Gastrocnemius medialis (tissue), 4 donors: ENCODE data around the gene SCGN. TPM values are rescaled to one million over a fixed set of nuclear protein-coding genes. Genes with fewer than 3 reads are reported as not detected.

Source experiments
- ATAC-seq, 2 donors: fragments of 150-250 bp; one replicate each; pipeline ENCODE4 v1.9.1; 2016
- DNase-seq, 2 donors: peaks; one replicate each; pipeline ENCODE4 v3.0.0-alpha.2; 2019
- H3K27ac ChIP-seq, 4 donors: fragments of 200-600 bp; sonication (generic); 1 replicate in 1 of 4; 2 replicates in 3 of 4; pipeline ENCODE4 v1.5.1; 2016 to 2018; ENCODE audit warnings: mild to moderate bottlenecking in 2 of 4, moderate library complexity in 1 of 4
- H3K27me3 ChIP-seq, 3 donors: fragments of 200-600 bp; sonication (generic) in 2 of 3; 1 replicate in 1 of 3; 2 replicates in 2 of 3; pipeline versions ENCODE4 v1.5.1 to v1.6.0; 2016 to 2019; ENCODE audit warnings: mild to moderate bottlenecking in 1 of 3, moderate library complexity in 1 of 3
- H3K36me3 ChIP-seq, 2 donors: fragments of 200-600 bp; sonication (generic) in 1 of 2; one replicate each; pipeline ENCODE4 v1.5.1; 2017 to 2018
- H3K4me1 ChIP-seq, 2 donors: fragments of 200-600 bp; sonication (generic) in 1 of 2; one replicate each; pipeline ENCODE4 v1.5.1; 2016 to 2017; ENCODE audit warnings: mild to moderate bottlenecking in 2 of 2
- H3K4me3 ChIP-seq, 4 donors: fragments of 200-600 bp; sonication (generic) in 3 of 4; 1 replicate in 1 of 4; 2 replicates in 3 of 4; pipeline ENCODE4 v1.5.1; 2016 to 2019; ENCODE audit warnings: mild to moderate bottlenecking in 2 of 4
- H3K9me3 ChIP-seq, 3 donors: fragments of 200-600 bp; sonication (generic) in 2 of 3; 1 replicate in 1 of 3; 2 replicates in 2 of 3; pipeline ENCODE4 v1.5.1; 2016 to 2019
- CTCF ChIP-seq, 5 experiments: fragments of 450-650 bp in 3 of 5; fragments of 200-600 bp in 2 of 5; sonication (generic) in 2 of 5; IDR thresholded peaks in 4 of 5; conservative IDR thresholded peaks in 1 of 5; 1 replicate in 4 of 5; 2 replicates in 1 of 5; pipeline ENCODE4 v1.5.1; 2016 to 2019; ENCODE audit warnings: antibody characterized with exemption in 5 of 5, mild to moderate bottlenecking in 3 of 5, moderate library complexity in 3 of 5
- POLR2A ChIP-seq, 2 donors: fragments of 450-650 bp; IDR thresholded peaks; one replicate each; pipeline ENCODE4 v1.6.1; 2017; ENCODE audit warnings: antibody characterized with exemption in 2 of 2, mild to moderate bottlenecking in 2 of 2, moderate library complexity in 2 of 2
- in situ Hi-C, 4 donors: fragments of 200-750 bp; cut with MboI; loops; one replicate each; pipeline versions ENCODE4 v1.15.0 to v1.8.0; 2017; ENCODE audit warnings: low sequenced_read_pairs in 4 of 4
- intact Hi-C: fragments of 100-400 bp; cut with DNase I; formaldehyde crosslinking; loops from one replicate; pipeline ENCODE4 v1.15.1; 2023; ENCODE audit warnings: low total_unique reads
- total RNA-seq, 4 donors: library from RNA; depleted of rRNA; stranded (reverse); fragments of >200 nt; gene quantifications; one replicate each; pipeline versions ENCODE4 v1.1.0 to v1.2.3, GENCODE V29; 2016

SCGN gene
- total RNA-seq, 4 donors from 2014 or later = not detected

- H3K9me3 ChIP-seq = no peaks in the 10 kb centered on the region
- no peak for DNase-seq
- H3K27me3 ChIP-seq = no peaks in the 10 kb centered on the region
- no peaks in the 10 kb centered on the region for H3K36me3 ChIP-seq
- no peaks in the 10 kb centered on the region for H3K4me1 ChIP-seq
- no peak for ATAC-seq
- intact Hi-C loops = no loop called here
- no peak overlapping the region for H3K27ac ChIP-seq
- no peak overlapping the region for H3K4me3 ChIP-seq
- TF ChIP-seq CTCF (IDR thresholded peaks at IDR 0.05 in 4 of 5, conservative IDR thresholded peaks at IDR 0.05 in 1 of 5) (no peak), POLR2A (IDR thresholded peaks at IDR 0.05) (no peak)
- in situ Hi-C loops = loop anchor here in 1 of 4 donors (25.0 kb wide), 1 partner anchor 353 kb away; no protein-coding TSS in a partner anchor
Observed at GRCh38 chr6:25615471-25615870, 36.5 kb upstream of the SCGN start.

GRCh38 chr6:25617997-25618396 is 34.0 kb upstream of the SCGN start:
- Histone ChIP-seq H3K36me3 (no peaks in the 10 kb centered on the region), H3K27me3 (no peaks in the 10 kb centered on the region), H3K27ac (no peak overlapping the region), H3K9me3 (no peaks in the 10 kb centered on the region), H3K4me3 (no peak overlapping the region), H3K4me1 (no peaks in the 10 kb centered on the region)
- in situ Hi-C loops = loop anchor here in 1 of 4 donors (25.0 kb wide), 1 partner anchor 356 kb away; no protein-coding TSS in a partner anchor
- intact Hi-C loops = no loop called here
- TF ChIP-seq CTCF (IDR thresholded peaks at IDR 0.05 in 4 of 5, conservative IDR thresholded peaks at IDR 0.05 in 1 of 5) = no peak
- TF ChIP-seq POLR2A (IDR thresholded peaks at IDR 0.05) = no peak
- no peak for ATAC-seq
- DNase-seq = no peak

- in situ Hi-C loops = loop anchor here in 1 of 4 donors (25.0 kb wide), 1 partner anchor 357 kb away; no protein-coding TSS in a partner anchor
- no peak for DNase-seq
- intact Hi-C loops = no loop called here
Observed at GRCh38 chr6:25619217-25619616, 32.8 kb upstream of the SCGN start.

GRCh38 chr6:25620391-25620790 is 31.6 kb upstream of the SCGN start:
- Histone ChIP-seq H3K9me3 (no peaks in the 10 kb centered on the region), H3K4me3 (no peak overlapping the region), H3K36me3 (no peaks in the 10 kb centered on the region), H3K27ac (no peak overlapping the region), H3K27me3 (no peaks in the 10 kb centered on the region), H3K4me1 (no peaks in the 10 kb centered on the region)
- in situ Hi-C loops (loop anchor here in 1 of 4 donors (25.0 kb wide), 1 partner anchor 358 kb away; no protein-coding TSS in a partner anchor), intact Hi-C loops (no loop called here)
- no peak for DNase-seq
- TF ChIP-seq POLR2A (IDR thresholded peaks at IDR 0.05) (no peak), CTCF (IDR thresholded peaks at IDR 0.05 in 4 of 5, conservative IDR thresholded peaks at IDR 0.05 in 1 of 5) (no peak)
- ATAC-seq = no peak

More at GRCh38 chr6:25619217-25619616, 32.8 kb upstream of the SCGN start:
- Histone ChIP-seq H3K36me3 (no peaks in the 10 kb centered on the region), H3K4me1 (no peaks in the 10 kb centered on the region), H3K27ac (no peak overlapping the region), H3K27me3 (no peaks in the 10 kb centered on the region), H3K4me3 (no peak overlapping the region), H3K9me3 (no peaks in the 10 kb centered on the region)
- ATAC-seq = no peak
- TF ChIP-seq CTCF (IDR thresholded peaks at IDR 0.05 in 4 of 5, conservative IDR thresholded peaks at IDR 0.05 in 1 of 5) (no peak), POLR2A (IDR thresholded peaks at IDR 0.05) (no peak)

- in situ Hi-C loops = loop anchor here in 1 of 4 donors (25.0 kb wide), 1 partner anchor 361 kb away; no protein-coding TSS in a partner anchor
- H3K4me3 ChIP-seq = no peak overlapping the region
- H3K27me3 ChIP-seq = no peaks in the 10 kb centered on the region
- DNase-seq (no peak), ATAC-seq (no peak)
- H3K27ac ChIP-seq = no peak overlapping the region
- no peaks in the 10 kb centered on the region for H3K36me3 ChIP-seq
- intact Hi-C loops = no loop called here
- no peaks in the 10 kb centered on the region for H3K4me1 ChIP-seq
- no peaks in the 10 kb centered on the region for H3K9me3 ChIP-seq
- TF ChIP-seq CTCF (IDR thresholded peaks at IDR 0.05 in 4 of 5, conservative IDR thresholded peaks at IDR 0.05 in 1 of 5) (no peak), POLR2A (IDR thresholded peaks at IDR 0.05) (no peak)
Observed at GRCh38 chr6:25623065-25623464, 28.9 kb upstream of the SCGN start.
